Skin of body (tissue), 2 donors: Measurements from ENCODE around the gene TMEM62. TPM values are rescaled to one million over a fixed set of nuclear protein-coding genes. Genes with fewer than 3 reads are reported as not detected.
"Not testable (repeated sequence)": the region's sequence is repeated elsewhere in the genome, so short reads cannot be mapped to it uniquely, and the experiment has no call there.

Source experiments
- DNase-seq: peaks from one replicate; lab custom pipeline; 2025; lab: John Stamatoyannopoulos, UW
- total RNA-seq: library from RNA; depleted of rRNA; stranded (reverse); fragments of >200 nt; gene quantifications from one replicate; pipeline ENCODE4 v1.2.3, GENCODE V29; 2014

TMEM62 gene
- total RNA-seq, 1 donor from 2014 or later, result 7.2 TPM

- no peak for DNase-seq
These were observed 74.9 kb downstream of the TMEM62 start for GRCh38 chr15:43208052-43209002.

GRCh38 chr15:43209059-43209824 lies 75.9 kb downstream of the TMEM62 start:
- no peak for DNase-seq

DNA sequence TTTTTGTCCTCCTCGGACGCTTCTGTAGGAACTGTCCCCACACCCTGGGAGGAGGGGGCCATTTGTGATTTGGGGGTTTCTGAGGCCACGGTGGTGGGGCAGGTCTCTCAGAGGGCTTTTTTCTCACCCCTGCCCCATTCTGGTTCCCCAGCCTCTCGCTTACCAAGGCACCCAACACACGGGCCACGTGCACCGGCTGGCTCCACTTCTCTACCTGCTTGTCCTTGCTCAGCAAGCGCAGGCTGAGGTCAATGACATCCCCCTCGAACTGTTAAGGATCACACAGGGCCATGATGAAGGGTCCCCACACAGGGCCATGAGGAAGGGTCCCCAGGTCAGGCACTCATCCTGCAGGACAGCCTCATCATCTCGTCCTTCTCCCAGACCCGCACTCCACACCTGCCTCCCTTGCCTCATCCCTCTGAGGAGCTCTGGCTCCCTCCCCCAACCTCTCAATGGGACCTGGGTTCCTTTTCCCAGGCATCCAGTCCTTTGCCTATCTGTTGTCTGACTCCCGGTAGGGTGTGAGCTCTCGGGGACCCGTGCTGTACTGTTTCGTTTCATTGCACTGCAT lies 76.9 kb downstream of the TMEM62 start:
- DNase-seq, result no peak

DNA sequence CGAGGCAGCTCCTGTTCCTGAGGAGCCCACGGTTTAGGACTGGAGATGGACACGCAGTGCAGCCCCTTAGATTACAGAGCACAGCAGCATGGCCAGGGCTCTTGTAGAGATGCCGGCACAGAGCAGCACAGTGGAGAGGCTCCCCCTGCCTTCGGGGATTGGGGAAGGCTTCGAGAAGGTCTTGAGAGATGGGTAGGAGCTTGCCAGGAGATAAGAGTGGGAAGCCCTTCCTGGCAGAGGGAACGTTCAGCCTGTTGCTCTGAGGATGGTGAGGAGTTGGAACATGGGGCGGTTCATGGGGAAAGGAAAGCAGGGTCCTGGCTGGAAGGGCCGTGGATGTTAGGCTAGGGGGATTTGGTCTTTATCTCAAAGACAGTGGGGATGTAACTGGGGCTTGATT lies 77.4 kb downstream of the TMEM62 start:
- no peak for DNase-seq

DNA sequence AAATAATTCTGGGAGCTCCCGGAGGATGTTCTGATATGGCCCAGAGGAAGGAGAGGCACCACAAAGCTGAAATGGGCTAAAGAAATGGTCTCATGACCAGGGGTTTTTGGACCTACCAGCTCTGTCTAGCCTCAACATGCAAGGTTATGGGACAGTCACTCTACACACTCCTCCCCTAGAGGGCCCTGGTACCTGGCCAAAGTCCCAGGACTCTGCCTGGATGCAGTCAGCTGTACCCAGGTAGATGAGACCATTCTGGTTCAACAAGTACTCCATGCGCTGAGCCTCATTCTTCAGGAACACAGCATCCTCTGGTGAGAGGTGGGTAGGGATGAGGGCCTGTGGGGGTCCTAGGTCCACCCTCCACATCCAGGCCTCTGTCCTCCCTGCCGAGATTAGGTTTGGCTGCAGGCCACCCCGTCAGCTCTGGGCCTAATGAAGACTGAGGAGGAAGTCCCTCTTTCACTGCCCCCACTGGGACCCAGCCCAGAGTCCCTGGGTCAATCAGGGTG lies 77.9 kb downstream of the TMEM62 start:
- DNase-seq, result no peak

DNA sequence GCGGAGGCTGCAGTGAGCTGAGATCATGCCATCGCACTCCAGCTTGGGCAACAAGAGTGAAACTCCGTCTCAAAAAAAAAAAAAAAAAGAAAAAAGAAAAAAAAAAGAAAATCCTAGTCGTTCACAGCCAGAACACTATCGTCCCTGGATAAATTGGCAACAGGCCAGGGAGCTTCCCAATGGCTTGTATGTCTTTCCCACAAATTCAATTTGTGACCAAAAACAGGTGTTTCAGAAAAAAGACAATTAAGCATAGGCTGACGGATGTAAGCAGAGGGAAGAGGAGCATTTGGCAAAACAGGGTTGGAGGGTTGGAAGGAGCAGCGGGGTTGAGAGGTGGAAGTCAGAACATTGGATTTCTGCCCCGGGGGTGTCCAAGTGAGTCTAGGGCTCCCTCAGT lies 78.9 kb downstream of the TMEM62 start:
- no peak for DNase-seq

GRCh38 chr15:43212951-43213350 lies 79.6 kb downstream of the TMEM62 start:
- no peak for DNase-seq

DNA sequence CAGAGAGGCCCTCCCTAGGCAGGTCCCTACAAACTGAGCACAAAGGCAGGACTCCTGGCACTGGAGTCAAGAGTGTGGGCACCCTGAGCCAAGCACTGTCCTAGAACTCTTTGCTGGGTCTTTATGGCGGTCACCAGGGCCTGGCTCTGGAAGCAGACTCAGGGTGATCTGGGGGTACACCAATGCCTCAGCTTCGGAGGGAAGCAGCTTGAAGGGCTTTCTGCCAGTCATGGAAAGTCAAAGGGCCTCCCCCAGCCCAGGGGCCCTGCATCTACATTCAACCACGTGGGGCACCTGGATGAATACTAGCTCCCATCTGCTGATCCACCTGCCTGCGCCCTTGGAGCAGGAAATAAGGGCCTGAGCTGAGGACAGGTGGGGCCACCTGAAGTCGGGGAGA lies 80.1 kb downstream of the TMEM62 start:
- DNase-seq, result no peak

- no peak for DNase-seq
These were observed 80.8 kb downstream of the TMEM62 start for GRCh38 chr15:43214169-43214568.

DNA sequence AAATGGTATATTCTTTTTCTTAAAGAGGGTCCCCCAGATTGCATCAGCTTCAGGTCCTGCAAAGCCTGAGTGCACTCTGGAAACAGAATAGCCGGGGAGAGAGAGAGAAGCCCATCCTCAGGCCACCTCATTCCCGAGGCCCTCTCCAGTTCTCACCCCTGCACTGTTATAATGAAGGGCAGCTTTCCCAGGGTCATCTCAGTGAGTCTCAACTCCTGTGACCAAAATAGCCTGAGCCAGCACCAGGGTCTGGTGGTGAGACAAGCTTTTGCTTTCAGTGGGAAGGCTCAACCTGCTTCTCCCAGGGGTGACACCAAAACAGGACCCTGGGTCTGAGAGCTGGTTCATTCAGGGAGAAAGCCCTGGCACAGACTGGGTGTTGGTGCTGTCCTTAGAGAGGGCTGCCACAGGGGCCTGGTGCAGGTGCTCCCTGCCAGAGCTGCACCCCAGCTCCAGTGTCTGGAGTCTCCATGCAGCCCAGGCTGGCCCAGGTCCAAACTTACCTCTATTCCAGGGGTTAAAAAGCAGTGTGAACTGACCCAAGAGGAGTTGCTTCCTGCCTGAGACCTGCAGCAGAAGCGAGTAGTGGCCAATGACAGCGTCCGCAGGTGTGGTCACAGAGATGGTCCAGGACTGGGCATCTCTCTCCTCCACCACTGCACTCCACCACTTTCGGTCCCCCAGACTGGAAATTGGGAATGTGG lies 81.4 kb downstream of the TMEM62 start:
- DNase-seq, result no peak

- no peak for DNase-seq
These were observed 82.6 kb downstream of the TMEM62 start for GRCh38 chr15:43215961-43216360.

DNA sequence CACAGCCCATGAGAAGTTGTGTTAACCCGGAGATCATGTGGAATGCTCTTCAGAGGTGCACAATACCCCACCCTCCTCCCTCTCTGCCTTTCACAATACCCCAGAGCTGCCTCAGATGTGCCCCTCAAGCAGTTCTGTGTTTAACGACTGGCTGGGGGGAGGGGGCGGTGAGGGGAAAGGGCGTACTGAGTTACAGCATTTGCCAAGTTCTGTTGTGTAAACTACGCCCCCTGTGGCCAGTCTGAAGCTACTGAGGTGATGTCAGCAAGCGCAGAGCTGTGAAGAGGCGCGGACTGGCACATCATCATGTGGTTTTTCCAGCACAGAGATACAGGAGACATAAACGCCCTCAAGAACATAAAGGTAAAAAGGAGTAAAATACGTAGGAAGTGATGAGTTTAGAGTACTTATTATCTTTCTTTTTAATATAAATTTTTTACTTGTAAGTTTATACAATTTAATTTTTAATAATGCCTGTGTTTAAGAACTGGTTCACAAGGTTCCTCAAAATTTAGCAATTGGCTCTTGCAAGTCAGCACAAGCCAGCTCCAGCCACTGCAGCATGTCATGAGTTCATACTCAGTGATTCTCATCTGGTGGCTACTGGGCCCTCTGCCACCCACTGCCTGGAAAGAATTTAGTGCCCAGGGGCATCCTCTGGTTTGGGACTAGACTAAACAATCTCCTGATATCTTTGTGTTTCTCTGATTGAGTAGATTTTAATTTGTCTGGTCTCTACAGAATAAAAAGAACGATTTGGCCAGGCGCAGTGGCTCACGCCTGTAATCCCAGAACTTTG lies 85.7 kb downstream of the TMEM62 start:
- DNase-seq, result no peak

GRCh38 chr15:43219929-43220928 lies 86.8 kb downstream of the TMEM62 start:
- DNase-seq, result no peak

GRCh38 chr15:43220991-43221403 lies 87.6 kb downstream of the TMEM62 start, which contains the start of gene EPB42:
Gene EPB42 (minus strand): TSS chr15:43221018. CDS start chr15:43220825, 193 bp downstream.
- no peak for DNase-seq

GRCh38 chr15:43221422-43221821 lies 88.0 kb downstream of the TMEM62 start:
- DNase-seq, result no peak

GRCh38 chr15:43225201-43225949 lies 92.0 kb downstream of the TMEM62 start:
- peak; percentile 15 for DNase-seq

DNA sequence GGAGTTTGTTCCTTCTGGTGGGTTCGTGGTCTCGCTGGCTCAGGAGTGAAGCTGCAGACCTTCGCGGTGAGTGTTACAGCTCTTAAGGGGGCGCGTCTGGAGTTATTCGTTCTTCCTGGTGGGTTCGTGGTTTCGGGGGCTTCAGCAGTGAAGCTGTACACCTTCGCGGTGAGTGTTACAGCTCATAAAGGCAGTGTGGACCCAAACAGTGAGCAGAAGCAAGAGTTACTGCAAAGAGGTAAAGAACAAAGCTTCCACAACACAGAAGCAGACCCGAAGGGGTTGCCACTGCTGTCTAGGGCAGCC lies 92.5 kb downstream of the TMEM62 start:
- DNase-seq, result not testable (repeated sequence)
